ENCODE data around the gene SYCP3.

SYCP3 gene

DNA sequence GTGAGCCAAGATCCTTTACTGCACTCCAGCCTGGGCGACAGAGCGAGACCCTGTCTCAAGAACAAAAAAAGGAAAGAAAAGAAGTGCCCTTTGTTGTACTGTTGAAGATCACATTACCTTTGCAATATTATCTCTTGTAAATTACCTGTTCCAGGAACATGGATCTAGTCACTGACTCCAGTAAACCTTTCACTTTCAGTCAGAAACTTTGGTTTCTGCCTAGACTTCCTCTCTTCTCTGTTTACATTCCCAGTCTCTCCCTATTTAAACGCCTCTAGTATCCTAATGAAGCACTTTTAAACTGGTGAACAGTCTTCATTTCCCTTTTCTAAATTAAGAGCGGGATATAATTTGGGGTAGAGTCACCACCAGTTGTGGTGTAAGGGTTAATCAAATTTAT is 29.0 kb downstream of the SYCP3 start:
- Histone ChIP-seq H3K4me3 (replicated peaks; ENCODE audit: insufficient read depth, low read length) (no peak overlapping the region), H3K27ac (replicated peaks) (no peak overlapping the region), H3K27me3 (ENCODE audit: insufficient read depth, poor library complexity, severe bottlenecking) (no peaks in the 10 kb centered on the region)
- no peak for DNase-seq (ENCODE audit: low read depth in 1 of 2, low spot score in 1 of 2)
- TF ChIP-seq GABPA (IDR thresholded peaks at IDR 0.05; ENCODE audit: low read depth) (no peak), CTCF (IDR thresholded peaks at IDR 0.05; ENCODE audit: insufficient read depth, low read length) (no peak)

DNA sequence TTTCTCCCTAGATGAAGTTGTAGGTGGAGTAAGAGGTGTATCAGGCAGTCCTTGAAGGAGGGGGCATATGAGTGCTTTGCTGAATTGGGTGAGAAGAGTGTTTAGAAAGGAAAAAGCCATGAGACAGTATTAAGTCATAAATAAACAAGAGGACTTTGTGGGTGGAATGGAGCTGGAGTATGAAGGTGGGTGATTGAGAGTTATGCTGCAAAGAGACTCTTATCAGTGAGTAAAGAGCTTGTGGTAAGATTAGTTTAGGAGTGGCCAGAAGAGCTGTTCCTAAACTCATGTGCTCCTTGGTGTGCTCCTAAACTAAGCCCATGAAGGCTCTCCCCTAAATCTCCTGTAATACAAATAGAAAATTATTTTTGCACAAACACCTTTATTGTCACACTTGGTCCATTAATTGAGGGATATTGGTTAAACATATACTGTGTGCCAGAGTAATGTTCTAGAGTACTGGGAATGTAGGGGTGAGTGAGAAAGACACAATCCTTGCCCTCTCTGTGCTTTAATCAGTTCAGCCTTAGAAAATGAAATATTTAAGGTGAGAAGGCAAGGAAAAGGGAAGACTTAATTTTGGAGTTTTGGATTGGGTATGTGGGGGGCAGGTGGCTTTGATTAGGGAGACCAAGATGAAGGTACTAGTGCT is 32.0 kb downstream of the SYCP3 start:
- H3K4me3 ChIP-seq (replicated peaks; ENCODE audit: insufficient read depth, low read length), result no peak overlapping the region
- H3K27me3 ChIP-seq (ENCODE audit: insufficient read depth, poor library complexity, severe bottlenecking), result no peaks in the 10 kb centered on the region
- no peak for DNase-seq (ENCODE audit: low read depth in 1 of 2, low spot score in 1 of 2)
- no peak overlapping the region for H3K27ac ChIP-seq (replicated peaks)
- TF ChIP-seq GABPA (IDR thresholded peaks at IDR 0.05; ENCODE audit: low read depth) (no peak), SPI1 (IDR thresholded peaks at IDR 0.05; ENCODE audit: borderline replicate concordance, low read depth) (no peak), POLR2AphosphoS5 (IDR thresholded peaks at IDR 0.05; ENCODE audit: low read depth) (no peak), CTCF (IDR thresholded peaks at IDR 0.05; ENCODE audit: insufficient read depth, low read length) (no peak), REST (IDR thresholded peaks at IDR 0.05; ENCODE audit: insufficient replicate concordance, low read depth) (no peak)

GRCh38 chr12:101706403-101706802 is 32.9 kb downstream of the SYCP3 start:
- no peaks in the 10 kb centered on the region for H3K27me3 ChIP-seq (ENCODE audit: insufficient read depth, poor library complexity, severe bottlenecking)
- no peak for TF ChIP-seq GABPA (IDR thresholded peaks at IDR 0.05; ENCODE audit: low read depth)
- TF ChIP-seq SPI1 (IDR thresholded peaks at IDR 0.05; ENCODE audit: borderline replicate concordance, low read depth), result no peak
- no peak for TF ChIP-seq POLR2AphosphoS5 (IDR thresholded peaks at IDR 0.05; ENCODE audit: low read depth)
- no peak for TF ChIP-seq REST (IDR thresholded peaks at IDR 0.05; ENCODE audit: insufficient replicate concordance, low read depth)
- TF ChIP-seq CTCF (IDR thresholded peaks at IDR 0.05; ENCODE audit: insufficient read depth, low read length), result no peak
- DNase-seq (ENCODE audit: low read depth in 1 of 2, low spot score in 1 of 2), result no peak
- H3K4me3 ChIP-seq (replicated peaks; ENCODE audit: insufficient read depth, low read length), result no peak overlapping the region
- no peak overlapping the region for H3K27ac ChIP-seq (replicated peaks)

GRCh38 chr12:101703487-101703886 is 35.8 kb downstream of the SYCP3 start:
- no peak overlapping the region for H3K4me3 ChIP-seq (replicated peaks; ENCODE audit: insufficient read depth, low read length)
- H3K27me3 ChIP-seq (ENCODE audit: insufficient read depth, poor library complexity, severe bottlenecking), result no peaks in the 10 kb centered on the region
- no peak for DNase-seq (ENCODE audit: low read depth in 1 of 2, low spot score in 1 of 2)
- no peak overlapping the region for H3K27ac ChIP-seq (replicated peaks)
- TF ChIP-seq POLR2AphosphoS5 (IDR thresholded peaks at IDR 0.05; ENCODE audit: low read depth), result no peak
- TF ChIP-seq GABPA (IDR thresholded peaks at IDR 0.05; ENCODE audit: low read depth), result no peak
- no peak for TF ChIP-seq REST (IDR thresholded peaks at IDR 0.05; ENCODE audit: insufficient replicate concordance, low read depth)
- no peak for TF ChIP-seq SPI1 (IDR thresholded peaks at IDR 0.05; ENCODE audit: borderline replicate concordance, low read depth)
- no peak for TF ChIP-seq CTCF (IDR thresholded peaks at IDR 0.05; ENCODE audit: insufficient read depth, low read length)

All from HL-60 (cell line).